Activated CD4-positive, alpha-beta T cell treated with anti-CD3 and anti-CD28 coated beads, Interleukin-2, amount 50 U/mL, for 1 hour (primary cell): ENCODE data around the gene ANXA1.
A peak's percentile ranks its signal among the peaks of the same experiment; 100 is the strongest.

Experiments
- DNase-seq: peaks from one replicate; pipeline ENCODE4 v3.0.0-alpha.2; 2020

Gene ANXA1, protein sequence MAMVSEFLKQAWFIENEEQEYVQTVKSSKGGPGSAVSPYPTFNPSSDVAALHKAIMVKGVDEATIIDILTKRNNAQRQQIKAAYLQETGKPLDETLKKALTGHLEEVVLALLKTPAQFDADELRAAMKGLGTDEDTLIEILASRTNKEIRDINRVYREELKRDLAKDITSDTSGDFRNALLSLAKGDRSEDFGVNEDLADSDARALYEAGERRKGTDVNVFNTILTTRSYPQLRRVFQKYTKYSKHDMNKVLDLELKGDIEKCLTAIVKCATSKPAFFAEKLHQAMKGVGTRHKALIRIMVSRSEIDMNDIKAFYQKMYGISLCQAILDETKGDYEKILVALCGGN

DNA sequence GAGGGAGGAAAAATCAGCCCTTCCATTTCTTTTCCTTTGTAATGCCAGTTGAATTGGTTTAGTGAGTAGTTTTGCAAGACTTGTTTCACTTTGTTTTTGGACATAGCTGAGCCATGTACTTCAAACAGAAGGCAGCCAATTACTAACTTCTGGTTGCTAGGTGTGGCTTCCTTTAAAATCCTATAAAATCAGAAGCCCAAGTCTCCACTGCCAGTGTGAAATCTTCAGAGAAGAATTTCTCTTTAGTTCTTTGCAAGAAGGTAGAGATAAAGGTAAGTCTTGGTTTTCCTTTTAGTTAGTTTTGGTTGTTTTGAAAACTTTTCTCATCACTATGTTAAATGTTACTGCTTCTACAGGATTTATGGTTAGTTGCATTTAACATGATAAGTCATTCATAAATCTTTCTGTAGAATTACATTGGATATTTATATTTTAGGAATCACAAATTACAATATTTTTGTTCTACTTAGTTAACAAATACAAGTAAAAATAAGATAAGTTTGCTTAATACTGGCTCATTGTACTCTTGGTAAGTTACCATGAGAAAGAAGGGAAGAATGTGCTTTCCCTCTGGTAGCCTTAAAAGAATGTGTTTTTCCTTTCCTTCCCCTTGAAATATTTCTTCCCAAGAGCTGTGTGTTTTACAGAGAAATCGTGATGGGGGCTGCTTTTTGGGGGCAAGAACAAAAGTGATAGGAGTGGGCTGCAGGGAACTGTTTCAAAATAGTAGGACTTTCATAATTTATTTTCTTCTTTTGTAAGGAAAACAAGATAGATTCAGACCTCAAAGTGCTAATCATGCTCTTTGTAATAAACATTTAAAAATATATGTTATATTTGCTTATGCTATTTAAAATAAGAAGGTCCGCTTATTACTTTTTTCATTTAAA, at the start of gene ANXA1:
TSS of gene ANXA1 (plus strand) at position 213 of the 890 bp plus-strand sequence. CDS start 6,671 bp downstream, outside the sequence.
- no peak for DNase-seq

DNA sequence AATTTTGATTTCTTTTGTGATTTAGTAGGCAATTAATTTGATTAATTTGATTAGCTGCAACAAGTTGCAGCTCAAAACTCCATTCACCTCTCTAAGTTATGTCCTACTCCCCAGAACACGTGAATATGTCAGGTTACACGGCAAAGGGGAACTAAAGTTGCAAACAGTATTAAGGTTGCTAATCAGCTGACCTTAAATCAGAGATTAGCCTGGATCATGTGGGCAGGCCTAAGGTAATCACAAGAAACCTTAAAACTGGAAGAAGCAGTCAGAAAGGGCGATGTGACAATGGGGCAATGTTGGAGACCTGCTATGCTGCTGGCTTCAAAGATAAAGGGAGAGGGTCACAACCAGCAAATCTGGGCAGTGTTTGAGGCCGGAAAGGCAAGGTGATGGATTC, 47.3 kb upstream of the ANXA1 start:
- no peak for DNase-seq

DNA sequence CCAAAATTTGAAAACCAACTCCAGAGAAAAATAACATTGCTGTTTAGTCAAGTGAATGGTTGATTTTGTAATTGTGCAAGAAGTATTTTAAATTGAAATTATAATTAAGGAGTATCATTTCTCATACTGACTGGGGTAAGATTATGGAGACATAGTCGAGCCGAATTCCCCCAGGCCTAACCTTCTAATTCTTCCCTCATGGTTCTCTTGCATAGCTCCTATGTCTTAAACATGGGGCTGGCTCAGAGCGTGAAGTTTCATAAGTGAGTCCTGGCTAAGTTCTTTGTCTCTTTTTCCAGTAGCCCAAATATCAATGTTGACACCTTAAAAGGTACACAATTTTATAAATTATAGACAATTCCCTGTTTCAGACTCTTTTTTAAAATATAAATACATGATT, 46.7 kb upstream of the ANXA1 start:
- no peak for DNase-seq

DNA sequence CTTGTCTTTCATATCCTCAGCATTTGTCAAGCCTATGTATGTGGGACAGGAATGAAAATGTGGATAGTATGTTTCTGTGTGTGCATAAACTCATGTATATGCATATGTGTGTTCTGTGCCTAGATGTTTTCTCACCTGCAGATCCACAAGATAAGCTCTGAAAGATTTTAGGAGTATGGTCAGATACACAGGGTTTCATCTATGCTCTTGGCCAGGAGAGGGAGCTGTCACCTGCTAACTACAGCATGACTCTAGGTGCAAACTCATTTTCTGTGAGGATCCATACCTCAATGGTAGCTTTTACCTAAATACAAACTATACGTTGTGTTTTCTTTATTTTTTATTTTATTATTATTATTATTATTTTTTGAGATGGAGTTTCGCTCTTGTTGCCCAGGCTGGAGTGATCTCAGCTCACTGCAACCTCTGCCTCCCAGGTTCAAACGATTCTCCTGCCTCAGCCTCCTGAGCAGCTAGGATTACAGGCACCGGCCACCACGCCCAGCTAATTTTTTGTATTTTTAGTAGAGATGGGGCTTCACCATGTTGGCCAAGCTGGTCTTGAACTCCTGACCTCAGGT, 44.1 kb upstream of the ANXA1 start:
- DNase-seq = peak; percentile 64

DNA sequence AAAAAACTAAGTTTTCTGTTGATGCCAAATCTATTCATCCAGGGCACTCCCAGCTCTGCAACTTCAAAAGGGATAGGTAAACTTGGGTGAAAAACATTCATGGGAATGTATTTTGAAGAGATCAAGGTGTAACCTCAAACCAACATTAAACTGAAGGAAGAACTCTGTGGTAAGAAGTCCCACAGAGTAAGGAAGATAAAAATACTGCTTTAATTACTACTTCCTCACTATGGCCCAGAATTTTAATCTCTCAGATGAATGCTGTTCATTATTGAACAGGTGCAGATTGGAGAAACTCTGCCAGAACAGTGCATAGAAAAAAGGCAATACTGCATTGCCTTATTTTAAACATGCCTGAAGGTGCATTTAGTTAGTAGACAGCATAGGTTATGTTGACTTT, 37.6 kb upstream of the ANXA1 start:
- no peak for DNase-seq

DNA sequence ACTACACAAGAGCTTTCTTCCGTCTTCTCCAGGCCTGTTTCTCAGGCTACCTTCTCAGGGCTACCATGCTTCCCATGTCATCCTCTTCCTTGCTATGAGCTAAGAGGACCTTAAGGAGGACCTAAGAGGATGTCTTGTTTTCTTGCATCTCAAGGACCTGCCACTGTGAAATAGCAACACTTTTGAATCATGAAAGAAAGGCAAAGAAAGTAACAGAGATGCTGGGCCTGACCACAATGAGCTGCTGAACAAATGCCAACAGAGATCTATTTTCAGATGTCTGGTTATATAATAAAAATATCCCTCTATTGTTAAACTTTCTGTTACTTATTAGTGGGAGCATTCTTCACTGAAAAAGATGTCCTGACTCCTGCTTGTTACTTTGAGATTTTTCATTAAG, 36.7 kb upstream of the ANXA1 start:
- DNase-seq = no peak

DNA sequence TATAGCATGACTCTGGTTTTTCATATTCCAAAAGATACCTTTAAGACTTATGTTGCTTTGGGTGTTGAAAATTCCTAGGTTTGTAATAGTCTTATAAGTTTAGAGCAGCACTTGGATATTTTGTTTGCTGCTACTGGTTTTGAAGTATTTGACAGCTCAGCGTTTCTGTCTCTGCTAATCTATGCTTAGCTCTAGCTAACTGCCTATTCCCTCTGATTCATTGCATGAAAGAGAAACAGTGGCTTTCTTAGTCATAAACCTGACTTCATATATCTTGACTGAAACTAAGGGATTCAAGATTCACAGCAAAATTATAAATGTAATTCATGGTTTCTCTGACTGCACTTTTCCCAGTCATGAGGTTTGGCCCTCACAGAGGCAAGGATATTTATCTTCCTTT, 35.6 kb upstream of the ANXA1 start:
- no peak for DNase-seq

DNA sequence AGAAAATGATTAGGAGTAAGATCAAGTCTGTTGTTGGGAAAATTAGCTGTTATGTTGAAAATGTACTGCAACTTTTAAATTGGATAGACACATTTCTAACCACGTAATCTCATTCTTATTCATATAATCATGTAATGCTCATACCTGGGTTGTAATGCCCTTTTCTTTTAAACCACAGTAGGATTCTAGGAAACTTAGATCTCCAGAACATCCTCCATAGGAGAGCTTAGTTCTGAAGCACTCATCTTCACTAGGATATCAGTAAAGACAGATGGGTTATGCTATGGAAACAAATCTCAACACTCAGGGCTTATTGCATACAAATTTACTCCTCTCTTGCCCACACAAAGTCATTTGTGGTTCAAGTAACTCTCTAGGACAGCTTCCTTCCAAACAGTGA, 34.8 kb upstream of the ANXA1 start:
- no peak for DNase-seq

DNA sequence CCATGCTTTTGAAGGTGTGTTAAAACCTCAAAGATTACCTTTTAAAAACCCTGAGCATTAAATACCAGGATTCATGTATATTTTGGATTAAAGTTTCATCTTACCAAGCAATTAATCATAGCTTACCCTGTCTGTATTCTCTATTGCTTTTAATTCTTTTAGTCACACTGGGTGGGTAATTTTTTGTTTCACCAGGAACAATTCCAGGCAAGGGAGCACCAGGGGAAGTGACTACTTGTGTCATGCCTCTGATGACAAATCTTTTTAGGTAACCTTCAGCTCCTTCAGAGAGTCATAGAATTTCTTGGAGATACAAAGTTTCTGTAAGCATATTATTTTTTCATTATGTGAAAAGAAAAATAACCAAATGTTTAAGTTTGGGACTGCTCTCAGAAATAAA, 33.4 kb upstream of the ANXA1 start:
- no peak for DNase-seq

DNA sequence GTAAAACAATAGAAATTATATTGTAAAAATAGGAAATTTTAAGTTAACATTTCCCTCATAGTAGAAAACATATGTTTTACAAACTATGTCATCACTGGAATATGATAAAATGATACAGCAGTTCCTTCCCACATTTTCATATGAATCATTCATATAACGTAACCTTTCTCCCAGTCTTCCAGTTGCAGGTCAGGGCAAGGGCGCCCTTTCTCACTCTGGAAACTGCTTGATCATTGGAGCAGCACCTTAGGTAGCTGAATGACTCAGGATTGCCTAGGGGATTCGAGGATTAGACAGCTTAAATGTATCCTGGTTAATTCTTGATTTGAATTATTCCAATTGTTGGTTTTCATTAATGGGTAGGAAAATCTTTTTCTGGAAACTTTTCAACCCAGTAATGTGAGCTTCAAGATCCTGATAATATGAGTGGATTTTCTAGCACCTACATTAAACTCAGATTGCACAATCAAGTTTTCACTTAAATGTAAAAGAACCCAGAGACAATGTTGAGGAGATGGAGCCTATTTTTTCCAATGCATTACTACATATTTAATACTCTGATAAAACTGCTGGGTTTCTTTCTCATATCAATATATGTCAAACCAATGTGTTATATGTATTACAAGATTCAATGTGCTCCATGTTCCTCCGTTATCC, 32.6 kb upstream of the ANXA1 start:
- DNase-seq = no peak

DNA sequence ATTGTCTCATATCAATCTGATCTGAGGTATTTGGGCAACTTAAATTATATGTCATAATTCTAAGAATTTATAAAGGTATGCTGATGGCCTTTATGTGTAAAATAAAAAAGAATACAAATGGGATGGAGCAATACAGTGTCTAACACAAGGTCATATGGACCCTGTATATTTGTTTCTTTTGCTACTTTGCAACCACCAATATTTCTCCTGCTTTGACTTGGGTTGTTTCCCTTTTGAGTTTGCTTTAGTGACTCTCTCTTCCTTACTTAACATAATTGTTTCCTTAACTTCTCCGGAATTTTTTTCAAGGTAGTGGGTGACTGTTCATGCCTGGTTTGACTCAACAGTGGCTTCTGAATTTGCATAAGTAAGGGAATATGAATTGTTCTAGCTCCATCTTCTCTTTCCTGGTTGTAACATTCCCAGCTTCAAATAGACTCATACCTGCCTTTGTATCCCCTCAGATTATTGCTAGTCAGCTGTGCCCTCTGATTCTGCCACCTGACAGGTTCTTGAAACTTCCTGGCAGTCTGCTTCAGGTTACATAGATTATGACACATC, 30.2 kb upstream of the ANXA1 start:
- DNase-seq = no peak

DNA sequence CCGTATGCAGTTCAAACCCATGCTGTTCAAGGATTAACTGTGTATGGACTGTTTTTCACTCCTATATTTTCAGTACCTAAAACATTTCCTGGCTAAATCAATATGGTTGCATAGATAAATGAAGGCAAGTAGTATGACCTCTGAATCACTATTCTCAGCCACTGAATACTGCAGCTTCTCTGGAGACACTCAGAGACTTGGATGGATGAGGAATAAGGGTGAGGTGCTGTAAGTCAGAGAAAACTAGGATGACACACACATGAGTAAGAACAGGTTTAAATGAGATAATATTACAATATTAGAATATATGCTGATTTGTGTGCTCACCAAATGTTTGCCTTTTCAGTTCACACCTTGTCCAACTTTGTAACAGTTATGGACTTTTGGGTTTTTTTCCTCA, 26.0 kb upstream of the ANXA1 start:
- no peak for DNase-seq

DNA sequence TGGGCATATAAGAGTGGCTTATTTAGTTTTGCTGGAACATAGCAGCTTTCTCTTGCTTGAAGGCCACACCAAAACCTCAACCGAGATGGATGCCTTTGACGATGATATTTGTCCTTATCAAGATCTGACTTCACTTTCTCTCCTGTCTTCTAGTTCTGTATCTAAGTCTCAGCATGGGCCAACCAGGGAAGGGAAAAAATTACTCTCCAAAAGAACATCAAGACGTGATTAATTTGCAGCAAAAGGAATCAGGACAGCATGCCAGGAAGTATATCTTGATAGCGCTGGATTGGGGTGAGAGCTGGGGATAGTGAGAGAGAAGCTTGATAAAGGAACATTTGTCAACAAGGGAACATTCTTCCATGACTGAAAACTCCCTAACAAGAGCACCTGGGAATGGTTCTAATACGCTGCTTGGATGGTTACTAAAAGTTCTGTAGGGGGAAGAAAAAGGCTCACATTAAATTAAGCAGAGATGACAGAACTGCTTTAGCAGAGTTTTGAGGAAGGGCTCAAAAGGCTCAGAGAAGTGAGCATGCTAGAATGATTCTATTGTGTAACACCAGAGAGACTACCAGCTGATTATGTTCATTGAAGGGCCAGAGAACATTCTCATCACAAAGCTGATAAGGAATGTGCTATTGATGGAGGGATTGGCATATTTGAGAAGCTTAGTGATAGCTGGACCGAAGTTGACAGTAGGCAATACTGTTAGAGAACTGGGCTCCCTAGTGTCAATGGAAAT, 21.6 kb upstream of the ANXA1 start:
- DNase-seq = no peak

DNA sequence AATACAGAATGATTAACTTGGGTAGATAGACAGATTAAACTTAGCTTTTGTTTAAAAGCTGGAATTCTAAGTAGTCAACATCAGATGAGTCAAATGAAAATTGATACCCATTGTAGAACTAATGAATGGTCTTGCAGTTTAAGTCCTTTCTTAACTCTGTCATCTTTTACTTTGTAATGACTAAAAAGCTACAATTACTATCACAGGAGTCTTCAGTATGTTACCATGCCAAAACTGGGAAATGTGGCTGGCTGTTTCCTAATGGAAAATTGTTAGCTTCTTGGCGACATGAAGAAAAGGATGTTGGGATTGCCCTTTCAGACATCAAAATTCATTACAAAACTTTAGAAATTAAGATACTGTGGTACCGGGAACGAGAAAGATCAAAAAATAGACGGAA, 20.2 kb upstream of the ANXA1 start:
- DNase-seq = no peak

DNA sequence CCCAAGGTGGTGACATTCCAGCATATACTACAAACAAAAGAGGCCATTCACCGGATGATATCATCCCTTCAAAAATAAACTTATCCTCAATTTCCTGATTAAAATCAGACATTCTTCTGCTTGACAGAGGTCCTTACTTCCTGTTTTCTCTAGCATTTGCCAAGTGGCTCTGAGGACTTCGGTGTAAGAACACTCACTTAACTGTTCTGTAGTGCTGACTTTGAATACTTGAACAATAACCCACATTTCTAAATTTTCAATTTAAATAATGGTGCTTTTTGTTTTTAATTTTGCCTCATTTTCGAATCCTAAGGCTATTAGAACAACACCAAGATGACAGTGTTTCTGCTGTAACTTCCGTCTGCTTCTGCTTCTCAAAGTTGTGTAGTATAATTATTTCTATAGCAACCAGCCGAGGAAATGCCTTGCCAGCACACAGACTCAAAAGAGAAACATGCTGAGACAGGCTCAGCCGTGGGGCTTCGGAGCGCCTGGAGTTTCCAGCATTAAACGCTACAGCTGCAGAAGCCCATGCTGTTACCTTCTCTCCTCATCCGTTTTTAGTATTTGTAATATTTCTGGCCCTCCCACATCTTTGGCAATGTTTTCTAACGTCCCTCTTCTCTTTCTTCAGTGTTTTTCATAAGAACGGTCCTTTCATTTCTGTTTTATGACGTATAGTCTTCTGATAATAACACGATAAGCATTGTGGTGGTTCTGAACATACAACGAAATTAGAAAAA, 19.5 kb upstream of the ANXA1 start:
- DNase-seq = peak; percentile 68

DNA sequence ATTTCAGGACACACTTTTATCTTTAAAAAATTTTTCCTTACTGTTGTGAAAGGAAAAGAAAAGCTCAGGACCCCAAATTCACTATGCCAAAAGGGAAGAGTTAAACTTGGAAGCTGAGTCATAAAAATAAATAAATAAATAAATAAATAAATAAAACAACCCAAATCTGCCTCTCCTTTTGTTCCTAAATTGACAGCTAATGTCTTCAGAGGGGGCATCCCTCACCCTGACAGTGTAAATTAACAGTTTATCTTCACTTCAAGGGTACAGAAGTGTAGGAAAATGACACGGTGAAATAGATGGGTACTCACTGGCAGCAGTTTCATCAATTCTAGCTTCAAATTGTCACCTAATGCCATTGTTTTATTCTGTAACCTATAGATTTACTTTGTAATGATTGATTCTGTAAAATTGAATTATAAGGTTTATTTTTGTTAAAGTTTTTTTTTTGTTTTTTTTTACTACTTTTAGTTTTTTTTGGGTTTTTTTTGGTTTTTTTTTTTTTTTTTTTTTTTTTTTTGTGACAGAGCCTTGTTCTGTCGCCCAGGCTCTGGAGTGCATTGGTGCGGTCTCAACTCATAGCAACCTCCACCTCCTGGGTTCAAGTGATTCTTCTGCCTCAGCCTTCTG, 18.5 kb upstream of the ANXA1 start:
- DNase-seq = no peak

DNA sequence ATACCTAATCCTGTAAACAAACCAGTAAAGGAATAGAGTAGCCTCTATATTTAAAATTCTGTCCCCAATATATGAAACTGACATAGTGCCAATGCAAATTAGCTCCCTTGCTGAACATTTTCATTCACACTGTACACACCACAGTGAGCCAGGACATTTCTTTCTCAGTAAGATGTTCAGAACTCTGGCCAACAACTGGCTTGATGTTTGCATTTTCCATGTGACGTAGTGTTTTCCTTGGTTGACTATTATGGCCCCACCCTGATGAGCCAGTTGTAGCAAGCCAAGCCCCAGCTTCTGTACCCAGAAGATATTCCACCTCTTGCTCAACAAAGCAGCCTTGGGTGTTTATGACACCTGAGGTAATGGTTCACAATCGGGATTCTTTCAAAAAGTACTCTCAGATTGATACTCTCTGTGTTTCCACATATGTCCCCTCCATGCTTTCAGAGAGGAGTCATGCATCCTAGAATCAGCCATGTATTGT, 17.7 kb upstream of the ANXA1 start:
- DNase-seq = no peak

DNA sequence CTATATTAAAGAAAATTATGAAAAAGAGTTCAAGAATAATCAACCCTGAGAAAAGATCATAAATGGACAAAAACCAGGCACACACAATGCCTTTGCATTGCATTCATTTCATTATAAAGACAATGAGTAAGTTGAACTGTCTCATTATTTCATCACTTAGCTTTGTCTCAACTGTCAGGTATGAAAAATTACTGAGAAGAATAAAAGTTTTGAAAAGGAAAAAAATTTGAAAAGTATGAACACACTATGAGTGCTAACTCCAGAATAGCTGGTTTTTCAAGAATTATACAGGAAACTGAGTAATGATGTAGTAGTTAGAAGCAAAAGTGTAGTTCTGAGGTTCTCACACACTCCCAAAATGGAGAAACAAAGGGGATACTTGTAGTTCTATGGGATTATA, 16.3 kb upstream of the ANXA1 start:
- no peak for DNase-seq

DNA sequence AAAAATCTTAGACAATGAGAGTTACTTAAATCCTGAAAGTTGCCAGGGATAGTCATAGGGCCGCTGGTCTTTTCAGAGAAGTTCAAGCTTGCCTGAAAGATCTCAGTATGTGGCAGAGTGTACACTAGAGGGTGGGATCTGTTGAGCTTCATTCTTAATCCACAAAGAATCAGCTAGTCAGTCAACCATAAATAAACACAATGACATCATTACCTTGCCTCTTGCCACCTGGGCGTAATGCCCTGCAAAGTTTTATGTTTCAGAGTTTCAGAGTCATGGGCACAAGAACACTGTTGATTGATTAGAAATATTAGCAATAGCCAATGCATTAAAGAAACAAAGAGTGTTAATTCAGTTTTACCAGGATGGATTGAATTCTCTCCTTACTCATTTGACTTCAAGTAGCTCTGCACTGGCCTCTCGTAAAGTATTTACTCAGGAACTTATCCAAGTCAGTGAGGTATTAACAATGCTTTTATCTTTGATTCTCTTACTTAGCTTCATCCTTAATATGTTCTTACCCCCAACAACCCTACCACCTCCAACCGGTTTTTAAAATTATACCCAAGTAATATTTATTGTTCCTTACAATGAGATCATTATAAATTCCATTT, 14.3 kb upstream of the ANXA1 start:
- DNase-seq = no peak

DNA sequence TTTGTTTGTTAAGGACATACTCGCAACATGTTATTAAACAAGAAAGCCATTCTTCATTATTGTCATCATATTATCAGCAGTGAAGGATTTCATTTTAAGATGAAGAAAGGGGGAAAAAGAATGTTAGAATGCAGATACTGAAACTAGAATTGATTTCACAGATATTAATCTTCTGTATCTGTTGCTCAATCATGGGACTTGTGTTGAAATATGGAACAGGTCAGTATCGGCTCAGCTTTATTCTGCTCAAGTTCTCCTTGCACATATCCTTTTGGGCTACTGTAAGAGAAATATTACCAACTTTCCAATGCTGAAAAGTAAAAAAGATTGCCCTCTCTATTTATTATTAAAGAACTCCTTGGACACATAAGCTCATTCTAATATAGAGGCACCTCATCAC, 13.8 kb upstream of the ANXA1 start:
- DNase-seq = no peak
